ENCODE measurements around the gene ABHD13. TPM values are rescaled to one million over a fixed set of nuclear protein-coding genes. Genes with fewer than 3 reads are reported as not detected.

Gene ABHD13
- total and polyA plus RNA-seq, 2 experiments from 2014 or later = 5.4 to 10.4 TPM

- Histone ChIP-seq H3F3A (replicated peaks; ENCODE audit: low read depth) (0 out of 2 replicates have a peak, but pooled peaks cover 3% of the 10 kb centered on the region), H3K27ac (ENCODE audit: low read depth) (no peak overlapping the region), H3K9me2 (ENCODE audit: insufficient read depth) (no peaks in the 10 kb centered on the region), H3K36me3 (ENCODE audit: insufficient read depth) (peaks cover 3% of the 10 kb centered on the region; the same call in 1 of the 2 replicates), H4K20me1 (replicated peaks; ENCODE audit: insufficient read depth) (peaks cover 8% of the 10 kb centered on the region; the same call in 1 of the 2 replicates), H2AFZ (no peak overlapping the region), H3K79me2 (replicated peaks; ENCODE audit: insufficient read depth) (no peaks in the 10 kb centered on the region), H3K27me3 (ENCODE audit: insufficient read depth) (no peaks in the 10 kb centered on the region), H3K4me3 (no peak overlapping the region), H3K4me1 (ENCODE audit: insufficient read depth) (peaks cover 9% of the 10 kb centered on the region; the same call in 1 of the 2 replicates), H3K4me2 (no peak overlapping the region)
- no peak for DNase-seq (ENCODE audit: low spot score)
- ATAC-seq = no peak
- no peak overlapping the region for H3K4me3 Mint-ChIP-seq
- no peaks in the 10 kb centered on the region for H3K9me3 Mint-ChIP-seq
- peaks cover 11% of the 10 kb centered on the region for H3K4me1 Mint-ChIP-seq
- TF ChIP-seq ZNF114 (CRISPR knock-in tag; IDR thresholded peaks at IDR 0.05) (no peak), EZH2phosphoT487 (IDR thresholded peaks at IDR 0.05; ENCODE audit: unreplicated experiment) (no peak), REST (IDR thresholded peaks at IDR 0.05; ENCODE audit: unreplicated experiment) (no peak), CTCF (conservative IDR thresholded peaks at IDR 0.05; ENCODE audit: low read depth in 2 of 2) (no peak), EZH2 (IDR thresholded peaks at IDR 0.05; ENCODE audit: low read depth, unreplicated experiment) (no peak), CREB1 (CRISPR knock-in tag; IDR thresholded peaks at IDR 0.05; ENCODE audit: low read depth) (no peak), STAT1 (IDR thresholded peaks at IDR 0.05; ENCODE audit: unreplicated experiment) (no peak), POLR2AphosphoS5 (IDR thresholded peaks at IDR 0.05; ENCODE audit: low read depth) (no peak), NANOG (IDR thresholded peaks at IDR 0.05; ENCODE audit: borderline replicate concordance) (no peak), ZNF331 (CRISPR knock-in tag; IDR thresholded peaks at IDR 0.05; ENCODE audit: low read depth) (no peak), ZNF462 (CRISPR knock-in tag; IDR thresholded peaks at IDR 0.05) (no peak), ETS1 (IDR thresholded peaks at IDR 0.05) (no peak)
- H3K27ac Mint-ChIP-seq = no peak overlapping the region
- peaks cover 9% of the 10 kb centered on the region; the same call in 2 of the 3 replicates for H3K36me3 Mint-ChIP-seq (ENCODE audit: low read depth)
- peaks cover 2% of the 10 kb centered on the region for H3K27me3 Mint-ChIP-seq (ENCODE audit: insufficient read depth, low read depth, poor library complexity)
These were observed 5.3 kb upstream of the ABHD13 start for GRCh38 chr13:108212886-108213285.
